K562 (cell line): ENCODE measurements around the gene GPR3. TPM values are rescaled to one million over a fixed set of nuclear protein-coding genes. Genes with fewer than 3 reads are reported as not detected.

ENCODE experiments used
- BRF2 ChIP-seq: IDR thresholded peaks from 3 replicates; pipeline ENCODE4 v1.6.1; 2011; ENCODE audit warnings: borderline replicate concordance, mild to moderate bottlenecking; ENCODE audit not compliant: insufficient read length, insufficient read depth
- CTCF ChIP-seq, 3 experiments: IDR thresholded peaks in 2 of 3; conservative IDR thresholded peaks in 1 of 3; 2 replicates each; pipeline ENCODE4 v1.5.1; 2011 to 2012; ENCODE audit warnings: low read length in 3 of 3, mild to moderate bottlenecking in 3 of 3, control low read depth in 2 of 3, improper control_type of control experiment in 1 of 3, inconsistent platforms in 1 of 3, low read depth in 1 of 3, mixed read lengths in 1 of 3, moderate library complexity in 1 of 3; ENCODE audit not compliant: insufficient read depth in 2 of 3
- DDX20 ChIP-seq: fragments of 450-650 bp; IDR thresholded peaks from 2 replicates; pipeline ENCODE4 v1.6.1; 2016; ENCODE audit warnings: missing genetic modification characterization, low read depth, mild to moderate bottlenecking, missing compliant biosample characterization, moderate library complexity
- ELF4 ChIP-seq: fragments of 450-650 bp; formaldehyde crosslinking; IDR thresholded peaks from 2 replicates; pipeline ENCODE4 v1.4.0; 2022; ENCODE audit warnings: missing genetic modification characterization
- GABPB2 ChIP-seq: fragments of 250-450 bp; sonication (Bioruptor Pico); conservative IDR thresholded peaks from 2 replicates; pipeline ENCODE4 v1.5.1; 2021; ENCODE audit warnings: mild to moderate bottlenecking
- GATAD2B ChIP-seq: fragments of 450-650 bp; IDR thresholded peaks from 2 replicates; pipeline ENCODE4 v1.6.1; 2017; ENCODE audit warnings: mild to moderate bottlenecking, borderline replicate concordance
- JUN ChIP-seq, 2 experiments: sonication (generic) in 1 of 2; formaldehyde crosslinking in 1 of 2; IDR thresholded peaks; 2 replicates each; pipeline versions ENCODE4 v1.6.1 to v1.8.0; 2012 to 2022; ENCODE audit warnings: borderline replicate concordance in 2 of 2, mild to moderate bottlenecking in 2 of 2, improper control_type of control experiment in 1 of 2, low read depth in 1 of 2, low read length in 1 of 2, missing genetic modification reagents in 1 of 2
- KAT2B ChIP-seq: IDR thresholded peaks from one replicate; pipeline ENCODE4 v1.6.1; 2012; ENCODE audit warnings: low read depth, mild to moderate bottlenecking, control low read depth, inconsistent platforms, low read length, moderate library complexity
- KDM5B ChIP-seq: fragments of 200-600 bp; sonication (generic); IDR thresholded peaks from 2 replicates; pipeline ENCODE4 v1.6.1; 2012; ENCODE audit warnings: low read depth, mild to moderate bottlenecking, moderate library complexity, low read length, control low read depth, inconsistent platforms; ENCODE audit not compliant: insufficient replicate concordance
- MAX ChIP-seq: sonication (generic); formaldehyde crosslinking; IDR thresholded peaks from 2 replicates; pipeline ENCODE4 v1.9.0; 2022; ENCODE audit warnings: mild to moderate bottlenecking, missing genetic modification reagents
- MBD2 ChIP-seq: sonication (generic); IDR thresholded peaks from 2 replicates; pipeline ENCODE4 v1.6.1; 2016; ENCODE audit warnings: low read depth, borderline replicate concordance
- MTA3 ChIP-seq: fragments of 450-650 bp; formaldehyde crosslinking; IDR thresholded peaks from 2 replicates; pipeline ENCODE4 v1.6.1; 2017; ENCODE audit warnings: mild to moderate bottlenecking, borderline replicate concordance
- MXI1 ChIP-seq: IDR thresholded peaks from 2 replicates; pipeline ENCODE4 v1.6.1; 2011; ENCODE audit warnings: low read depth, mild to moderate bottlenecking, improper control_type of control experiment, low read length
- PHF21A ChIP-seq: fragments of 450-650 bp; IDR thresholded peaks from 2 replicates; pipeline ENCODE4 v1.6.1; 2017; ENCODE audit warnings: low read depth, borderline replicate concordance
- RAD51 ChIP-seq: fragments of 450-650 bp; IDR thresholded peaks from 2 replicates; pipeline ENCODE4 v1.7.1; 2016; ENCODE audit warnings: low read depth, mild to moderate bottlenecking, borderline replicate concordance
- SMARCE1 ChIP-seq: fragments of 450-650 bp; IDR thresholded peaks from 2 replicates; pipeline ENCODE4 v1.7.1; 2016; ENCODE audit warnings: mild to moderate bottlenecking
- TAF1 ChIP-seq: IDR thresholded peaks from 2 replicates; pipeline ENCODE4 v1.6.1; 2011; ENCODE audit warnings: mild to moderate bottlenecking, low read length, moderate library complexity; ENCODE audit not compliant: insufficient read depth, control insufficient read depth, severe bottlenecking; ENCODE audit errors: extremely low read depth
- THRAP3 ChIP-seq: fragments of 450-650 bp; IDR thresholded peaks from 2 replicates; pipeline ENCODE4 v1.6.1; 2016; ENCODE audit warnings: mild to moderate bottlenecking, inconsistent platforms, borderline replicate concordance
- TRIM24 ChIP-seq, 2 experiments: fragments of 450-650 bp; IDR thresholded peaks; 2 replicates each; pipeline ENCODE4 v1.6.1; 2016
- ZMIZ1 ChIP-seq, 2 experiments: fragments of 150-350 bp in 1 of 2; IDR thresholded peaks; 2 replicates each; pipeline ENCODE4 v1.6.1; 2012 to 2016; ENCODE audit warnings: low read depth in 2 of 2, low read length in 2 of 2, mild to moderate bottlenecking in 1 of 2, moderate library complexity in 1 of 2
- polyA plus RNA-seq, 8 experiments: library from polyadenylated mRNA; depleted of rRNA in 4 of 8; stranded (reverse) in 5 of 8; unstranded in 3 of 8; fragments of >200 nt; fragmentation: Nextera tagmentation in 2 of 8; fragmentation: Illumina TruSeq in 1 of 8; extraction: Ambion mirVana in 2 of 8; extraction: Trizol in 1 of 8; gene quantifications; 2 replicates each; pipeline versions ENCODE4 v1.2.1 to v1.2.3, GENCODE V29; 2011 to 2014; ENCODE audit warnings: inconsistent platforms in 1 of 8, missing spikeins in 1 of 8
- total RNA-seq, 7 experiments: library from RNA; depleted of rRNA in 6 of 7; stranded (reverse); fragments of >200 nt in 6 of 7; fragmentation: Illumina TruSeq in 2 of 7; extraction: Trizol in 2 of 7; gene quantifications; 2 replicates each; pipeline versions ENCODE4 v1.2.1 to v1.2.3, GENCODE V29; 2011 to 2021; ENCODE audit warnings: low replicate concordance in 1 of 7

The GPR3 gene
- total and polyA plus RNA-seq, 9 of the 15 experiments (the other 6 are each of a cell fraction or from before 2014, with no cell fraction given): 0.24 to 11.5 (median 3.7) TPM

- TF ChIP-seq JUN (IDR thresholded peaks at IDR 0.05; ENCODE audit: borderline replicate concordance, low read depth, low read length): peak; percentile 92
- TF ChIP-seq JUN (CRISPR knock-in tag; IDR thresholded peaks at IDR 0.05; ENCODE audit: borderline replicate concordance): no peak
- peak in 1 of 2 experiments; percentile 48; a peak in 1 of 4 replicates for TF ChIP-seq ZMIZ1 (IDR thresholded peaks at IDR 0.05; ENCODE audit: low read depth in 2 of 2, low read length in 2 of 2)
- peak; percentile 26; the same call in 1 of the 2 replicates for TF ChIP-seq MBD2
- TF ChIP-seq DDX20 (tag): no peak
- TF ChIP-seq MTA3: peak; percentile 88
- peak; percentile 40; the same call in 1 of the 2 replicates for TF ChIP-seq RAD51
- peak; percentile 57 for TF ChIP-seq MAX (CRISPR knock-in tag)
- TF ChIP-seq KAT2B: no peak
- TF ChIP-seq ELF4 (CRISPR knock-in tag): peak; percentile 86
- TF ChIP-seq THRAP3: 0 out of 2 replicates have a peak, but pooled peaks have one; percentile 18
- TF ChIP-seq CTCF (IDR thresholded peaks at IDR 0.05 in 2 of 3, conservative IDR thresholded peaks at IDR 0.05 in 1 of 3; ENCODE audit: insufficient read depth in 2 of 3, low read depth in 1 of 3, low read length in 3 of 3): peak; percentile 68 to 89 (median 84)
- no peak for TF ChIP-seq GABPB2 (CRISPR knock-in tag)
- peak; percentile 50 to 66 for TF ChIP-seq TRIM24 (IDR thresholded peaks at IDR 0.05)
- TF ChIP-seq KDM5B: peak; percentile 78
- peak; percentile 94; the same call in 1 of the 2 replicates for TF ChIP-seq GATAD2B
- peak; percentile 69 for TF ChIP-seq TAF1
- TF ChIP-seq PHF21A: peak; percentile 83; the same call in 1 of the 2 replicates
- TF ChIP-seq MXI1: no peak
- TF ChIP-seq BRF2: no peak
- 0 out of 2 replicates have a peak, but pooled peaks have one; percentile 25 for TF ChIP-seq SMARCE1
These were observed at the start of gene GPR3 (continued) for GRCh38 chr1:27392096-27392777.
